GM12873 (cell line): ENCODE data around the gene LRFN4.

Experiments used
- CTCF ChIP-seq: IDR thresholded peaks from 2 replicates; pipeline ENCODE4 v1.5.1; 2012; ENCODE audit warnings: low read depth, mild to moderate bottlenecking, moderate library complexity, low read length, control low read depth; ENCODE audit not compliant: insufficient read depth; ENCODE audit errors: missing control alignments

LRFN4 gene

GRCh38 chr11:66847461-66848232, 9.2 kb upstream of the LRFN4 start:
- no peak for TF ChIP-seq CTCF

DNA sequence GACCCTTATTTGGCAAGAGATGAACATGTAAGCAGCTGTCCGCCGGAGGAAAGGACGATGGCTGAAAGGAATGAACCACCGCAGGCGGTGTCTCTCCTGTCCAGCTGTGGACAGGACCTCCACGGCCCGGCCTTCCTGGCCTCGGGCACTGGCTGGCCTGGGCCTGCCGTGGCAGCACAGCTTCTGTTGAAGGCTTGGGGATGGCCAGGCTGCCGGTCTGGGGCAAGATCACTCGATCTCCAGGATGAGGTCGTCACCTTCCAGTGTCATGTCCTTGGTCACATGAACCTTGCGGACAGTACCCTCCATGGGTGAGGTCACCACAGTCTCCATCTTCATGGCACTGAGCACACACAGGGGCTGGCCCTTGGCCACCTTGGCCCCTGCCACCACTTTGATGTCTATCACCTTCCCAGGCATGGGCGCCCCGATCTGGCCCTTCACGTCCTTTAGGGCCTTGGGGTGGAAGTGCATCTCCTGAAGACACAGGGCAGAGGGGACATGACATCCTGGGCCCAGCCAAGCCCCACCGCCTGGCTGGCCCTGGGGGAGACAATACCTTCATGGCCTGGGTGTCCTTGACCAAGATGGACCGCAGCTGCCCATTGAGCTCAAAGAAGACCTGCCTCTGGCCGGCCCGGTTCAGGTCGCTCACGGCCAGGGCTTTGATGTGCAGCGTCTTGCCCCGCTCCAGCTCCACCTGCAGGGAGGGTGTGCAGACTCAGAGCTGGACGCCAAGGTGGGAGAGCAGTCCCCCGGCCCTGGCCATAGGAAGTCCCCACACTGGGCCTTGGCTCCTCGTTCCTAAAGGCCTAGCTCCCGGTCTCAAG, 8.0 kb upstream of the LRFN4 start:
- no peak for TF ChIP-seq CTCF

DNA sequence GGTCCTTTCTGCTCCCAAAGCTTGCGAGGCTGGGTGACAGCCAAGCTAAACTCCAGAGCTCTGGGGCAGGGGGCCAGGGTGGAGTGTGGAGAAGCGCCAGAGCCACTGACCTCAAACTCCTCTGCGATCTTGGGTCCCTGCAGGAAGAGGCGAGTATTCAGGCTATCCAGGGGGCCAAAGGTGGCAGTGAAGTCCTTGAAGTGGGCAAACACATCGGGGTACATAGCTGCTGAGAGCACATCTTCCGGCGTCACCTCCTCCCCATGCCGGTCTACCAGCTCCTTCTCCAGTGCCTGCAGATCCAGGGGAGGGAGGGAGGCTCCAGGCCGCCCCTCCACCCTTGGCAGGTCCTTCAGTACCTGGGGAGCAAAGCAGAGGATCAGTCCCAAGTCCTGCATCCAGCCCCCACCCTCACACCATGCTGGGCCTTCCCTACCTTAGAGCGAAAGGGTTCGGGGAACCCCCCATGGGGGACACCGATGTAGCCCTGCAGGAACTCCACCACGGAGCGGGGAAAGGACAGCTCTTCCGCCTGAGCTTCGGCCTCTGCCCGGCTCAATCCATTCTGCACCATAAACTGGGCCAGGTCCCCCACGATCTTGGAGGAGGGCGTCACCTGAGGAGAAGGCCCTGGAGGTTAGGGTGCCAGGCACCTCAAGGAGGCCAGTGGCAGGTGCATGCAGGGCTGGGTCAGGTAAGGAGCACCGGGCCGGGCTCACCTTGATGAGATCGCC, 7.2 kb upstream of the LRFN4 start:
- no peak for TF ChIP-seq CTCF

- TF ChIP-seq CTCF, result no peak
Measured at GRCh38 chr11:66850235-66850587, 6.7 kb upstream of the LRFN4 start.

- TF ChIP-seq CTCF, result no peak
Measured at GRCh38 chr11:66850588-66851238, 6.2 kb upstream of the LRFN4 start.

DNA sequence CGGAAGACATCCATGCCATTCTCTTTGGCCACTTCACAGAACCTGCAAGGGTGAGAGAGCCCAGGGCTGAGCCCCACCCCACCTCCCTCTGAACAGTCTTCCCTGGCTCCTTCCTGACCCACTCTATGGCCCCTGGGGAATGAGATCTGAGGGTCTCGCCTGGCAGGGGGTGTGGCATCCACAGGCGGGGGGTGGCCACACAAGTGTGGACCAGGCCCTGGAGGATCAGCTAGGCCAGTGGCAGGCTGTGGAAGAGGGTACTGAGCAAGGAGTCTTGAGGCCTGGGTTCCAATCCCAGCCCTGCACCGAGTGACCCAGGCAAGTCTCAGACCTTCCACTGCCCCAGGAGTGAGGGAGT, 5.6 kb upstream of the LRFN4 start:
- no peak for TF ChIP-seq CTCF
